H1 (cell line): ENCODE data around the gene NHP2. TPM values are rescaled to one million over a fixed set of nuclear protein-coding genes. Genes with fewer than 3 reads are reported as not detected.

ENCODE experiments used
- CTCF ChIA-PET: fragments of 300-600 bp; sonication (Branson Sonifier 250); formaldehyde crosslinking; loops from one replicate; lab custom pipeline; 2021; ENCODE audit not compliant: partially characterized antibody; lab: Charles Lee
- POLR2A ChIA-PET: fragments of 300-600 bp; sonication (Branson Sonifier 250); formaldehyde crosslinking; loops from one replicate; lab custom pipeline; 2021; ENCODE audit warnings: inconsistent platforms; ENCODE audit not compliant: partially characterized antibody; lab: Charles Lee
- DNase-seq, 2 experiments: peaks; one replicate each; pipeline versions ENCODE4 v3.0.0 to v3.0.0-alpha.2; 2010 to 2022; ENCODE audit warnings: low spot score in 2 of 2, low read depth in 1 of 2, mixed read lengths in 1 of 2
- FAIRE-seq: peaks from 2 replicates; lab custom pipeline; 2011; peaks lifted over from hg19 to GRCh38; lab: Jason Lieb, UNC
- H2AFZ ChIP-seq: 2 replicates; pipeline ENCODE4 v1.8.1; 2012; ENCODE audit warnings: low read length, inconsistent platforms
- H2AK5ac ChIP-seq: 2 replicates; pipeline ENCODE4 v1.6.1; 2013; ENCODE audit warnings: low read depth, low read length
- H2BK120ac ChIP-seq: replicated peaks from 2 replicates; pipeline ENCODE3; 2013; ENCODE audit warnings: low read depth, low read length, inconsistent platforms
- H2BK12ac ChIP-seq: 2 replicates; pipeline ENCODE4 v1.6.1; 2013; ENCODE audit warnings: low read depth, low read length
- H2BK15ac ChIP-seq: 2 replicates; pipeline ENCODE4 v1.6.1; 2013; ENCODE audit warnings: low read length
- H2BK20ac ChIP-seq: 2 replicates; pipeline ENCODE4 v1.6.1; 2013; ENCODE audit warnings: low read length
- H2BK5ac ChIP-seq: 2 replicates; pipeline ENCODE4 v1.6.1; 2013; ENCODE audit warnings: low read depth, low read length
- H3K14ac ChIP-seq: 2 replicates; pipeline ENCODE4 v1.6.1; 2013; ENCODE audit warnings: inconsistent platforms; ENCODE audit not compliant: insufficient read length
- H3K18ac ChIP-seq: 2 replicates; pipeline ENCODE4 v1.6.1; 2013; ENCODE audit warnings: low read length; ENCODE audit errors: extremely low read depth
- H3K23ac ChIP-seq: 2 replicates; pipeline ENCODE4 v1.6.1; 2013; ENCODE audit warnings: inconsistent platforms; ENCODE audit not compliant: insufficient read length
- H3K23me2 ChIP-seq: 2 replicates; pipeline ENCODE4 v1.6.1; 2013; ENCODE audit warnings: low read depth, low read length
- H3K27ac ChIP-seq: 2 replicates; pipeline ENCODE4 v1.6.1; 2011; ENCODE audit warnings: low read depth, low read length, inconsistent platforms
- H3K27me3 ChIP-seq, 4 experiments: replicated peaks in 1 of 4; 1 replicate in 1 of 4; 2 replicates in 3 of 4; pipeline versions ENCODE4 v1.6.1 to v1.8.1; 2011 to 2013; ENCODE audit warnings: low read length in 3 of 4, mild to moderate bottlenecking in 3 of 4, inconsistent platforms in 2 of 4, mixed read lengths in 2 of 4, moderate library complexity in 1 of 4; ENCODE audit not compliant: control insufficient read depth in 3 of 4, insufficient read depth in 3 of 4; ENCODE audit errors: extremely low read depth in 1 of 4
- H3K36me3 ChIP-seq, 4 experiments: 2 replicates each; pipeline versions ENCODE4 v1.6.1 to v1.8.1; 2011 to 2013; ENCODE audit warnings: mild to moderate bottlenecking in 4 of 4, low read length in 3 of 4, moderate library complexity in 2 of 4, control low read depth in 1 of 4, inconsistent platforms in 1 of 4; ENCODE audit not compliant: insufficient read depth in 4 of 4, control insufficient read depth in 2 of 4
- H3K4ac ChIP-seq: replicated peaks from 2 replicates; pipeline ENCODE3; 2013; ENCODE audit warnings: low read length, low read depth, mixed read lengths, inconsistent platforms; ENCODE audit not compliant: insufficient read length
- H3K4me1 ChIP-seq, 4 experiments: replicated peaks in 1 of 4; 1 replicate in 1 of 4; 2 replicates in 3 of 4; pipeline versions ENCODE4 v1.6.1 to v1.8.1; 2011 to 2013; ENCODE audit warnings: low read length in 3 of 4, inconsistent platforms in 2 of 4, mixed read lengths in 1 of 4; ENCODE audit not compliant: insufficient read depth in 4 of 4, control insufficient read depth in 3 of 4
- H3K4me2 ChIP-seq, 2 experiments: 2 replicates each; pipeline versions ENCODE4 v1.6.1 to v1.8.1; 2011 to 2013; ENCODE audit warnings: low read depth in 2 of 2, low read length in 2 of 2, control low read depth in 1 of 2, inconsistent platforms in 1 of 2, mild to moderate bottlenecking in 1 of 2; ENCODE audit not compliant: insufficient read depth in 1 of 2
- H3K4me3 ChIP-seq, 4 experiments: fragments of 200-600, 300-600 bp in 1 of 4; sonication (generic), shearing (Covaris generic), sonication (Bioruptor Twin) in 1 of 4; 2 replicates each; pipeline versions ENCODE4 v1.5.1 to v1.8.1; 2011 to 2016; ENCODE audit warnings: low read length in 4 of 4, low read depth in 3 of 4, control low read depth in 2 of 4, inconsistent platforms in 2 of 4, mild to moderate bottlenecking in 2 of 4, mixed read lengths in 1 of 4, moderate library complexity in 1 of 4; ENCODE audit not compliant: insufficient read depth in 2 of 4; ENCODE audit errors: extremely low read depth in 1 of 4
- H3K56ac ChIP-seq: replicated peaks from 2 replicates; pipeline ENCODE3; 2013; ENCODE audit warnings: low read depth, mild to moderate bottlenecking, mixed read lengths, low read length, inconsistent platforms; ENCODE audit not compliant: insufficient read length
- H3K79me1 ChIP-seq: 2 replicates; pipeline ENCODE4 v1.6.1; 2013; ENCODE audit warnings: low read depth, low read length, control low read depth
- H3K79me2 ChIP-seq, 2 experiments: 2 replicates each; pipeline versions ENCODE4 v1.6.1 to v1.8.1; 2012 to 2013; ENCODE audit warnings: low read length in 2 of 2, mild to moderate bottlenecking in 2 of 2, inconsistent platforms in 1 of 2; ENCODE audit not compliant: insufficient read depth in 2 of 2, control insufficient read depth in 1 of 2
- H3K9ac ChIP-seq, 4 experiments: replicated peaks in 1 of 4; 1 replicate in 1 of 4; 2 replicates in 3 of 4; pipeline versions ENCODE4 v1.6.1 to v1.8.1; 2011 to 2013; ENCODE audit warnings: low read depth in 3 of 4, low read length in 3 of 4, control low read depth in 2 of 4, mild to moderate bottlenecking in 2 of 4, moderate library complexity in 2 of 4, inconsistent platforms in 1 of 4; ENCODE audit errors: extremely low read depth in 1 of 4
- H3K9me3 ChIP-seq, 2 experiments: 2 replicates each; pipeline versions ENCODE4 v1.6.1 to v1.8.1; 2012 to 2013; ENCODE audit warnings: mild to moderate bottlenecking in 2 of 2, moderate library complexity in 2 of 2, control low read depth in 1 of 2, inconsistent platforms in 1 of 2, low read depth in 1 of 2, low read length in 1 of 2, mixed read lengths in 1 of 2; ENCODE audit not compliant: insufficient read depth in 2 of 2
- H4K20me1 ChIP-seq, 2 experiments: replicated peaks in 1 of 2; 2 replicates each; pipeline versions ENCODE3 to v1.8.1; 2011 to 2013; ENCODE audit warnings: inconsistent platforms in 2 of 2, low read length in 2 of 2, mild to moderate bottlenecking in 1 of 2; ENCODE audit not compliant: insufficient read depth in 2 of 2, control insufficient read depth in 1 of 2
- H4K5ac ChIP-seq: 2 replicates; pipeline ENCODE4 v1.6.1; 2013; ENCODE audit warnings: low read length, low read depth, mixed read lengths, inconsistent platforms; ENCODE audit not compliant: insufficient read length
- H4K8ac ChIP-seq: 2 replicates; pipeline ENCODE4 v1.8.0; 2013; ENCODE audit warnings: mild to moderate bottlenecking, moderate library complexity, low read length, inconsistent platforms; ENCODE audit not compliant: insufficient read depth; ENCODE audit errors: extremely low read depth
- H4K91ac ChIP-seq: replicated peaks from 2 replicates; pipeline ENCODE3; 2013; ENCODE audit warnings: low read length, mixed read lengths, inconsistent platforms; ENCODE audit not compliant: insufficient read length
- CHD2 ChIP-seq: IDR thresholded peaks from 2 replicates; pipeline ENCODE4 v1.6.1; 2012; ENCODE audit warnings: low read length, improper control_type of control experiment
- HDAC2 ChIP-seq, 2 experiments: fragments of 300-600 bp in 1 of 2; sonication (generic) in 1 of 2; IDR thresholded peaks; 2 replicates each; pipeline ENCODE4 v1.6.1; 2011 to 2012; ENCODE audit warnings: low read depth in 2 of 2, low read length in 2 of 2, mild to moderate bottlenecking in 2 of 2, moderate library complexity in 2 of 2, borderline replicate concordance in 1 of 2, inconsistent platforms in 1 of 2
- KDM1A ChIP-seq: fragments of 200-600, 300-600 bp; sonication (generic); IDR thresholded peaks from 2 replicates; pipeline ENCODE4 v1.7.1; 2016; ENCODE audit warnings: mild to moderate bottlenecking, low read length, borderline replicate concordance
- KDM4A ChIP-seq: IDR thresholded peaks from one replicate; pipeline ENCODE4 v1.7.1; 2012; ENCODE audit warnings: low read depth, mild to moderate bottlenecking, moderate library complexity, low read length, inconsistent platforms; ENCODE audit not compliant: severe bottlenecking
- RFX5 ChIP-seq: IDR thresholded peaks from 2 replicates; pipeline ENCODE4 v1.6.1; 2011; ENCODE audit warnings: low read depth, low read length, improper control_type of control experiment, borderline replicate concordance
- SIX5 ChIP-seq: IDR thresholded peaks from 2 replicates; pipeline ENCODE4 v1.6.1; 2011; ENCODE audit warnings: mild to moderate bottlenecking, low read depth, low read length
- TAF7 ChIP-seq: optimal IDR thresholded peaks from 2 replicates; pipeline ENCODE3; 2011; ENCODE audit warnings: low read depth, mild to moderate bottlenecking, inconsistent platforms, low read length, moderate library complexity, borderline replicate concordance
- YY1 ChIP-seq: IDR thresholded peaks from 2 replicates; pipeline ENCODE4 v1.6.1; 2011; ENCODE audit warnings: low read depth, mild to moderate bottlenecking, low read length
- WGBS, 2 experiments: shearing (Covaris generic) in 1 of 2; methylation state at CpG; one replicate each; pipeline versions ENCODE4 v1.1.6 to v1.1.7; 2013 to 2015; ENCODE audit warnings: low lambda C conversion rate in 2 of 2, mixed read lengths in 2 of 2, inconsistent platforms in 1 of 2, low coverage in 1 of 2, missing lambda C conversion rate in 1 of 2; ENCODE audit not compliant: insufficient replicate concordance in 2 of 2, insufficient coverage in 1 of 2, insufficient read length in 1 of 2; ENCODE audit errors: extremely low coverage in 1 of 2, missing lambda C conversion rate in 1 of 2; 5-methylcytosine and 5-hydroxymethylcytosine counted together
- polyA plus RNA-seq, 7 experiments: library from polyadenylated mRNA; depleted of rRNA in 3 of 7; stranded (reverse) in 5 of 7; unstranded in 2 of 7; fragments of >200 nt in 5 of 7; fragments of 200-250 nt in 2 of 7; gene quantifications; 1 replicate in 5 of 7; 2 replicates in 1 of 7; 4 replicates in 1 of 7; pipeline versions ENCODE4 v1.2.1 to v1.2.3, GENCODE V29; 2011 to 2013; ENCODE audit warnings: missing spikeins in 2 of 7, mixed read lengths in 2 of 7
- total RNA-seq: library from RNA; stranded (reverse); fragmentation: NEBNext Ultra II Directional; extraction: Animal tissue kit (Norgen Biotek cat#: 25700); gene quantifications from 2 replicates; pipeline ENCODE4 v1.2.1, GENCODE V29; 2021

The NHP2 gene
- total and polyA plus RNA-seq, 2 of the 8 experiments (the other 6 are each of a cell fraction or from before 2014, with no cell fraction given), result 241 to 263 TPM

GRCh38 chr5:178174456-178174855, 20.8 kb upstream of the NHP2 start:
- Histone ChIP-seq H3K23me2 (no peaks in the 10 kb centered on the region), H4K20me1 (no peaks in the 10 kb centered on the region), H4K5ac (no peak overlapping the region), H3K14ac (no peak overlapping the region), H3K27me3 (no peaks in the 10 kb centered on the region), H4K8ac (no peak overlapping the region), H3K9ac (no peak overlapping the region), H3K9me3 (no peaks in the 10 kb centered on the region), H3K79me1 (no peaks in the 10 kb centered on the region), H3K36me3 (no peaks in the 10 kb centered on the region), H2BK20ac (no peak overlapping the region), H3K18ac (no peak overlapping the region), H3K4me2 (no peak overlapping the region), H3K4ac (no peak overlapping the region), H3K79me2 (no peaks in the 10 kb centered on the region), H3K4me1 (peaks cover 0 to 14% (median 9%) of the 10 kb centered on the region in 4 experiments; a peak in 5 of 7 replicates), H4K91ac (no peak overlapping the region), H2BK120ac (no peak overlapping the region), H2BK15ac (no peak overlapping the region), H2AK5ac (no peak overlapping the region), H3K23ac (no peak overlapping the region), H2BK12ac (no peak overlapping the region), H3K4me3 (no peak overlapping the region), H2BK5ac (no peak overlapping the region), H3K56ac (no peak overlapping the region), H3K27ac (no peak overlapping the region), H2AFZ (no peak overlapping the region)
- 92 to 100% methylated on average over 2 to 3 of the region's 3 CpGs for WGBS, 2 experiments
- ChIA-PET POLR2A (interaction anchor here (38.5 kb wide), 1 partner anchor 29 kb away, joined by 985 read pairs; the partner anchor contains the start of gene HNRNPAB), CTCF (interaction anchor here (2.1 to 2.5 kb wide), 2 partner anchors 22 to 99 kb away, joined by 9 to 10 read pairs; no protein-coding TSS in a partner anchor)
- DNase-seq (no peak), FAIRE-seq (no peak)
- no peak for TF ChIP-seq KDM4A
- no peak for TF ChIP-seq HDAC2 (IDR thresholded peaks at IDR 0.05; ENCODE audit: borderline replicate concordance in 1 of 2, low read depth in 2 of 2, low read length in 2 of 2)
- TF ChIP-seq YY1, result no peak
- no peak for TF ChIP-seq SIX5
- TF ChIP-seq TAF7, result no peak
- TF ChIP-seq RFX5, result no peak
- no peak for TF ChIP-seq CHD2
- TF ChIP-seq KDM1A, result no peak
